ENCODE results near the gene CACNA2D3. TPM values are rescaled to one million over a fixed set of nuclear protein-coding genes. Genes with fewer than 3 reads are reported as not detected.

The CACNA2D3 gene
- total RNA-seq, 4 donors from 2014 or later, result 0.30 to 9.6 (median 3.9) TPM

DNA sequence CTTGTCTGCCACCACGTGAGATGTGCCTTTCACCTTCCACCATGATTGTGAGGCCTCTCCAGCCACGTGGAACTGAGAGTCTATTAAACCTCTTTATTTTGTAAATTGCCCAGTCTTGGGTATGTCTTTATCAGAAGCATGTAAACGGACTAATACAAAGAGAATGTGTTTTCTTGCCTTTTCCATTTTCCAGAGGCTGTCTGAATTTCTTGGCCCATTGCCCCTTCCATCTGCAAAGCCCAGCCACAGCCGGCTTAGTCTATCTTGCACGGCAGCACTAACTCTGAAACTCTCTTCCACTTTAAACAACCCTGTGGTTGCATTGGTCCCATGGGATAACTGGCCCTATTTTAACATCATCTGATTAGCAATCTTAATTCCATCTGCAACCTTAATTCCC is 590.2 kb downstream of the CACNA2D3 start:
- DNase-seq (ENCODE audit: low spot score in 2 of 2), result no peak
- H3K27ac ChIP-seq, result no peak overlapping the region
- H3K36me3 ChIP-seq, result no peaks in the 10 kb centered on the region
- no peaks in the 10 kb centered on the region for H3K9me3 ChIP-seq
- H3K27me3 ChIP-seq, result no peaks in the 10 kb centered on the region
- 44 to 49% methylated on average over 5 of the region's 5 CpGs for whole genome bisulfite sequencing, 2 donors
- H3K4me3 ChIP-seq, result no peak overlapping the region
- TF ChIP-seq POLR2A (IDR thresholded peaks at IDR 0.05) (no peak), EP300 (IDR thresholded peaks at IDR 0.05) (no peak), CTCF (IDR thresholded peaks at IDR 0.05) (no peak)
- peaks cover 0 to 6% (median 2%) of the 10 kb centered on the region in 4 donors for H3K4me1 ChIP-seq

GRCh38 chr3:54713031-54713430 is 590.7 kb downstream of the CACNA2D3 start:
- DNase-seq (ENCODE audit: low spot score in 2 of 2), result no peak
- Histone ChIP-seq H3K36me3 (no peaks in the 10 kb centered on the region), H3K4me3 (no peak overlapping the region), H3K27me3 (no peaks in the 10 kb centered on the region), H3K4me1 (peaks cover 0 to 6% (median 2%) of the 10 kb centered on the region in 4 donors), H3K9me3 (no peaks in the 10 kb centered on the region), H3K27ac (no peak overlapping the region)
- TF ChIP-seq CTCF (IDR thresholded peaks at IDR 0.05) (no peak), POLR2A (IDR thresholded peaks at IDR 0.05) (no peak), EP300 (IDR thresholded peaks at IDR 0.05) (no peak)
- 50 to 52% methylated on average over 1 of the region's 1 CpG for WGBS, 2 donors

DNA sequence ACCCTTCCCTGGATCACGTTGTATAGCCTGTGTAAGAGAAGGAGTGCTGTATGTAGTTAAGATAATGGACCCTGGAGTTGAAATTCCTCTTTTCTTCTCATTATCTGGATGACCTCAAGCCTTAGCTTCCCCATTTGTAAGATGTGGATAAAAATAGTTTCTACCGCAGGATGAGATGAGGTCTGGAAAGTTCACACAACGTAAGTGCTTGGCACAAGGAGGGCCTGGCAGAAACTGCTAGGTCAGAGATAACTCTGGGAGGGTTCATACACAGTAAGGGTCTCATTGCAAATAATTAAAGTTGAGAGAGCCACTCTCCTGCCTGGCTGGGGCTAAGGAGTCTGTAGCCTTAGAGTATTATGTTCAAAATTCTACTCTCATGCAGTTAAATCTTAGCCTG is 591.1 kb downstream of the CACNA2D3 start:
- Histone ChIP-seq H3K4me1 (peaks cover 0 to 6% (median 2%) of the 10 kb centered on the region in 4 donors), H3K27me3 (no peaks in the 10 kb centered on the region), H3K4me3 (no peak overlapping the region), H3K36me3 (no peaks in the 10 kb centered on the region), H3K27ac (no peak overlapping the region), H3K9me3 (no peaks in the 10 kb centered on the region)
- WGBS, 2 donors, result 32 to 38% methylated on average over 3 of the region's 3 CpGs
- TF ChIP-seq EP300 (IDR thresholded peaks at IDR 0.05) (no peak), CTCF (IDR thresholded peaks at IDR 0.05) (no peak), POLR2A (IDR thresholded peaks at IDR 0.05) (no peak)
- no peak for DNase-seq (ENCODE audit: low spot score in 2 of 2)

DNA sequence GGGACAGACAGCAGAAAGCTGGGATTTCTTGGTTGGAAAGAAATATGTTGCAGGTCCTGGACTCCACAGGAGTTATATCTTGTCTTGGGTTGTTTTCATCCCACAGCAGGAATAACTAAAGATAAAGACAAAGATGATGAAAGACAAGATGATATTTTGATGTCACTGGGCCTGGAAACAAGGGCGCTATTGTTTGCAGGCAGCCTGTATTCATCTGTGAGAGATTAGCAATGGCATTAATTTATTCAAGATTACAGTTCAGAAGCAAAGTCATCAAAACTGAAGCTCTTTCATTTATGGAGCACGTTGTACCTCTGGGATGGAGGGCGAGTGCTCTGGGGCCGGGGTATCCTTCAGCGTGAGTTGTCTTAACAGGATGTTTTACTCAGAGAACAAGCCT is 591.7 kb downstream of the CACNA2D3 start:
- H3K4me1 ChIP-seq, result peaks cover 0 to 6% (median 2%) of the 10 kb centered on the region in 4 donors
- no peak overlapping the region for H3K27ac ChIP-seq
- H3K27me3 ChIP-seq, result no peaks in the 10 kb centered on the region
- H3K9me3 ChIP-seq, result no peaks in the 10 kb centered on the region
- 23 to 36% methylated on average over 5 of the region's 5 CpGs for WGBS, 2 donors
- H3K36me3 ChIP-seq, result no peaks in the 10 kb centered on the region
- no peak for TF ChIP-seq CTCF (IDR thresholded peaks at IDR 0.05)
- H3K4me3 ChIP-seq, result no peak overlapping the region
- no peak for DNase-seq (ENCODE audit: low spot score in 2 of 2)

DNA sequence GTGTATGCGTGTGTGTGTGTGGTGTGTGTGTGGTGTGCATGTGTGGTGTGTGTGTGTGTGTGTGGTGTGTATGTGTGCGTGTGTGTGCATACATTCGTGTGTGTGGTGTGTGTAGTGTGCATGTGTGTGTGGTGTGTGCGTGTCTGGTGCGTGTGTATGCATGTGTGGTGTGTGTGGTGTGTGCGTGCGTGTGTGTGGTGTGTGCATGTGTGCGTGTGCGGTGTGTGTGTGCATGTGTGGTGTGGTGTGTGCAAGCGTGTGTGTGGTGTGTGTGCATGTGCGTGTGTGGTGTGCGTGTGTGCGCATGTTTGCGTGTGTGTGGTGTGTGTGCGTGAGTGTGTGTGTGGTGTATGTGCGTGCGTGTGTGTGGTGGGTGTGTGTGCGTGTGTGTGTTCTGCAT is 595.2 kb downstream of the CACNA2D3 start:
- Histone ChIP-seq H3K4me3 (no peak overlapping the region), H3K36me3 (no peaks in the 10 kb centered on the region), H3K4me1 (peaks cover 0 to 6% (median 2%) of the 10 kb centered on the region in 4 donors), H3K9me3 (no peaks in the 10 kb centered on the region), H3K27ac (no peak overlapping the region), H3K27me3 (no peaks in the 10 kb centered on the region)
- TF ChIP-seq CTCF (IDR thresholded peaks at IDR 0.05) (no peak), POLR2A (IDR thresholded peaks at IDR 0.05) (no peak), EP300 (IDR thresholded peaks at IDR 0.05) (no peak)
- 92 to 95% methylated on average over 18 of the region's 18 CpGs for WGBS, 2 donors
- DNase-seq (ENCODE audit: low spot score in 2 of 2), result no peak

Measured in tibial nerve (tissue), 4 donors.